GM13976 (cell line): ENCODE measurements around the gene NPEPL1.

Source experiments
- DNase-seq: peaks from one replicate; pipeline ENCODE4 v3.0.0; 2012; ENCODE audit warnings: low spot score
- in situ Hi-C: fragments of 300-500 bp; cut with MboI; formaldehyde crosslinking; loops from one replicate; pipeline ENCODE4 v1.12.0; 2022; ENCODE audit warnings: low sequenced_read_pairs, mixed read lengths, inconsistent platforms; ENCODE audit not compliant: unreplicated experiment
- TF ChIP-seq, protein P1 (sequence below): IDR thresholded peaks from 2 replicates; pipeline ENCODE4 v1.5.1; 2012; ENCODE audit warnings: borderline replicate concordance, mild to moderate bottlenecking; ENCODE audit not compliant: insufficient read depth; ENCODE audit errors: extremely low read depth, missing control alignments, control extremely low read depth

The NPEPL1 gene

DNA sequence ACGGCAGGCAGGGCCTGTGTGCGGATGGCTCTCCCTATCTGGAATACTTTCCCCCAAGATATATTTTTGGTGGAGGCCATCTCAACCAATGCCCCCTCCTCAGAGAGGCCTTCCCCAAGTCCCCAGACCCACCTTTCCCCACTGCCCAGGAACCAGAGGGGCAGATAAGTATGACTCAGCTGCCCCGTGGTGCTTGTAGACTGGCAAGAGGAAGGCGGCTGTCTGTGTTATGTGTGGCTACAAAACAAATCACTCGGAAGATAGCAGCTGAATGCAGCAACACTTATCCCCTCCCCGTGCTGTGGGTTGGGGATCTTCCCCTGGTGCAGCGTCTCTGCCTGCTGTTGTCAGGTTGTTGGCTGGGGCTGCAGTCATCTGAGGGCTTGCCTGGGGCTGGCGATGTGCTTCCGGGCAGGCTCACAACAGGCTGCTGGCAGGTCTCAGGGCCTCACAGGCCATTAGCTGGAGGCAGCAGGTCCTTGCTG is 7.1 kb downstream of the NPEPL1 start:
- in situ Hi-C loops: no loop called here
- TF ChIP-seq, protein P1, sequence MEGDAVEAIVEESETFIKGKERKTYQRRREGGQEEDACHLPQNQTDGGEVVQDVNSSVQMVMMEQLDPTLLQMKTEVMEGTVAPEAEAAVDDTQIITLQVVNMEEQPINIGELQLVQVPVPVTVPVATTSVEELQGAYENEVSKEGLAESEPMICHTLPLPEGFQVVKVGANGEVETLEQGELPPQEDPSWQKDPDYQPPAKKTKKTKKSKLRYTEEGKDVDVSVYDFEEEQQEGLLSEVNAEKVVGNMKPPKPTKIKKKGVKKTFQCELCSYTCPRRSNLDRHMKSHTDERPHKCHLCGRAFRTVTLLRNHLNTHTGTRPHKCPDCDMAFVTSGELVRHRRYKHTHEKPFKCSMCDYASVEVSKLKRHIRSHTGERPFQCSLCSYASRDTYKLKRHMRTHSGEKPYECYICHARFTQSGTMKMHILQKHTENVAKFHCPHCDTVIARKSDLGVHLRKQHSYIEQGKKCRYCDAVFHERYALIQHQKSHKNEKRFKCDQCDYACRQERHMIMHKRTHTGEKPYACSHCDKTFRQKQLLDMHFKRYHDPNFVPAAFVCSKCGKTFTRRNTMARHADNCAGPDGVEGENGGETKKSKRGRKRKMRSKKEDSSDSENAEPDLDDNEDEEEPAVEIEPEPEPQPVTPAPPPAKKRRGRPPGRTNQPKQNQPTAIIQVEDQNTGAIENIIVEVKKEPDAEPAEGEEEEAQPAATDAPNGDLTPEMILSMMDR: no peak
- no peak for DNase-seq

DNA sequence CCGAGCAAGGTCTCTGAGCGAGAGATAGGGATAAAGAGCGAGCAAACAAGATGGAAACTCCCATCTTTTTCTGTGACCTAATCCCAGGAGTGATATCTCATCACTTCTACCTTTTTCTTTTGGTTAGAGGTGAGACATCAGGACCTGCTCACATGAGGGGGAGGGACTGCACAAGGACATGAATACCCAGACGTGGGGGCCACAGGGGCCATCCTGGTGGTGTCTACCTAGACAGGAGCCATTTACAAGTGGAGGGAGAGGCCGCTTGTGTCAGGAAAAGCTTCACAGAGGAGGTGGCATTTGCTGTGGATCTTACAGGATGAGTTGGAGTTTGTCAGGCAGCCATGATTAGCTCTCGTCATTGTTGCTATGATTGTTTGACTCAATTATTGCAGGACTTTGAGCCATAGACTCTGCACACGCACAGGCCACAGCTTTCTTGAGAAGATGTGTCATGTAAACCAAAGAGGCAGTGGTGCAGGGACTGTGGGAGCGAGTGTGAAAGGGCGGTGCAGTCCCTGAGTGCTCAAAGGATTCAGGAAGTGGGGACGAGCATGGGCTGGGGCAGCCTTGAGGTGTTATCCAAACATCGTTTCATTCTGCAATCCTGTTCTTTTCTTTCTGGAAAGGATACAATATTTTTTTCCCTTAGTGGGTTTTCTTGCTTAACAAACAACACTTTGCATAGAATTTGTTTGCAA is 7.7 kb downstream of the NPEPL1 start:
- TF ChIP-seq, protein P1: no peak
- in situ Hi-C loops: no loop called here
- no peak for DNase-seq

DNA sequence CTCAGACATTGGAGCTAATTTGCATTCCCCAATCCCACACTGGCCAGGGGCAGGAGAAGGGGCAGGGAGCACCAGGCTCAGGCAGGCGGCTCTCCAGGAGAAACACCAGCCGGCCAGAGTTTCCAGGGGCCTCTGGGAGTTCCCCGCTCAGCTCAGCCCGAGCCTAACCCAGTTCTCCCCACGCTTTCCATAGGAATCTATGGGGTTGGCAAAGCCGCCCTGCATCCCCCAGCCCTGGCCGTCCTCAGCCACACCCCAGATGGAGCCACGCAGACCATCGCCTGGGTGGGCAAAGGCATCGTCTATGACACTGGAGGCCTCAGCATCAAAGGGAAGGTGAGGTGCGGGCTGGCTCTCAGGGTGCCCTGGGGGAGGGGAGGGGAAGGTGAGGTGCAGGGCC is 8.2 kb downstream of the NPEPL1 start:
- in situ Hi-C loops: no loop called here
- TF ChIP-seq, protein P1: no peak
- no peak for DNase-seq

DNA sequence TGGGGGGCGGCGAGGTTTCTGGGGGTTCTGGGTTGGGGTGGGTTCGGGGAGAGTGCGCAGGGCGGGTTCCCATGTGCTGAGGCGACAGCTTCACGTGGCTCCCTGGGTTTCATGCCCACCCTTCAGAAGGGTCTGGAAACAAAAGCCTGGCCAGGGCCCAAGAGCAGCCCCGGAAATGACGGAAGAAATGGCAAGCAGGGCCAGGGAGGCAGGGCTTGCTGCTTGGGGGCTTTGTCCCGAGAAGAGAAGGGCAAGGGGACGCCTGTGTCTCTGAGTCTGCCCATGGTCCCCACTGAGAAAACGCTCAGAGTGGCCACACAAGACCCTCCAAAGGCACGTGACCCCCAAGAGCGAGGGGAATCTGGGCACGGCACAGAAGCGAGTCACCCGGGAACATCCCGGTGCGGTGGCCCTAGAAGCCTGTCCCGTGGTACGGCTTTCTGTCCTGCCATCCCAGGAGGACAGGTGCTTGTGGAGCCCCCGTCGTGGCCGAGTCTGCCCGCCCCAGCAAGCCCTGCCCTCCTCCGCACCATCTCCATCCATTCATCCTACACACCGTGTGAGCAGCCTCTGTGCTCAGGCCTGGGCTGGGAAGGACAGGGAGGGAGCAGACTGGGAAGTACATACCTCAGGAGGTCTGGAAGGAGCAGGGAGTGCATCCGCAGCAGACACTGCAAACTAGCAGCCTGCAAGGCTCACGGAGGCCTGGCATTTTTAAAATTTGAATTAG is 9.0 kb downstream of the NPEPL1 start:
- in situ Hi-C loops: no loop called here
- TF ChIP-seq, protein P1: no peak

DNA sequence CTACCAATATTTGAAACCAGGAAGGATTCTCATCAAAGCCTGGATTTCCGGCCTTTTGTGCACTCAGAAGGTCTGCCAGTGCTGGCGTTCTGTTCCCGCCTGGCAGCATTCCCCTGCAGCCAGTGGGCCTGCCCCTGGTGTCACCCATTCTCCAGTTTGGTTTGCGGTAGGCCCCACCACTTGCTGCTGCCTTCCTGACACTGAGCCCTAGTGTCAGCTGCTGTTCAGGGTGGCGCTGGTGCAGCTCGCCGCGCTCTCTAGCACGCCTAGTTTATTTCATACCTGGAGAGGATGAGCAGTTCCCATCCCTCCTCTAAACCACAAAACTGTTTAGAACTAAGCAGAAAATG is 9.5 kb downstream of the NPEPL1 start:
- in situ Hi-C loops: no loop called here
- TF ChIP-seq, protein P1: no peak

More for the DNA sequence above, 9.0 kb downstream of the NPEPL1 start:
- DNase-seq: no peak

DNA sequence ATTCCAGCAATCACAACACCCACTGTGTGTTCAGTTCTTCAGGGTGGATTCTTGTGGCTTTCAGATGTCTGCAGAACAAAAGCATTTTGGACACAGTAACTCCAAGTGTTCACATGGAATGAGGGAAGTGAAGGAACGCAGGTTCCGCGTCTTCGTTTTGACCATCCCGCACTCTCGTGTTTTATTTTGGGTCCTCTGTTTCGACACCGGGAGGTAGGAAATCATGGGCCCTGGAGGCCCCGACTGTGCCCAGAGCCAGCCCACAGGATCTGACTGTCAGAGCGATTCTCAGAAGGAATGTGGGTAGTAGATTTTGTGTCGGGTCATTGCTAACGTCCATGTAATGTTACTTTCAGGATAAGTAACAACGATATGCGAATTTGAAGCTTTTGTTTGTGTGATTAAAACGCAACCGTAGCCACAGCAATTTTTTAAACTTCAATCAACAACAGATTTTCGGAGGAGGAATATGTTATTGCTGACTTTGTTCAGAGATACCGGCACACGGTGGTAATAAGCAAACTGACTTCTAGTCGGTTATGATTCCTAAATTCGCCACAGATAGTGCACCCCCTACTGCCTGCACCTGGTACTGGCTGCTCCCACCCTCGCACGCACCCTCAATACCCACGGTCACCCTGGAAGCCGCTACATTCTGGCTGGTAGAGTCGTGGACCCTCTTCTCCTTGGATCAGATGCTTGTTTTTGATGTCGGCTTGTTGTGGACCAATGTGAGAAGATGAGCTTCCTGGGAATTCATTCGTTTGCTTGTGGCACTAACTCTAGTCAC is 10.5 kb downstream of the NPEPL1 start:
- TF ChIP-seq, protein P1: no peak
- DNase-seq: no peak
- in situ Hi-C loops: no loop called here

More for the DNA sequence above, 9.5 kb downstream of the NPEPL1 start:
- no peak for DNase-seq
